ENCODE data around the gene DARS2.
"Not testable (repeated sequence)": the region's sequence is repeated elsewhere in the genome, so short reads cannot be mapped to it uniquely, and the experiment has no call there.

- TF ChIP-seq POLR2A, POLR2AphosphoS5 (IDR thresholded peaks at IDR 0.05): not testable (repeated sequence)
- TF ChIP-seq, protein P1, sequence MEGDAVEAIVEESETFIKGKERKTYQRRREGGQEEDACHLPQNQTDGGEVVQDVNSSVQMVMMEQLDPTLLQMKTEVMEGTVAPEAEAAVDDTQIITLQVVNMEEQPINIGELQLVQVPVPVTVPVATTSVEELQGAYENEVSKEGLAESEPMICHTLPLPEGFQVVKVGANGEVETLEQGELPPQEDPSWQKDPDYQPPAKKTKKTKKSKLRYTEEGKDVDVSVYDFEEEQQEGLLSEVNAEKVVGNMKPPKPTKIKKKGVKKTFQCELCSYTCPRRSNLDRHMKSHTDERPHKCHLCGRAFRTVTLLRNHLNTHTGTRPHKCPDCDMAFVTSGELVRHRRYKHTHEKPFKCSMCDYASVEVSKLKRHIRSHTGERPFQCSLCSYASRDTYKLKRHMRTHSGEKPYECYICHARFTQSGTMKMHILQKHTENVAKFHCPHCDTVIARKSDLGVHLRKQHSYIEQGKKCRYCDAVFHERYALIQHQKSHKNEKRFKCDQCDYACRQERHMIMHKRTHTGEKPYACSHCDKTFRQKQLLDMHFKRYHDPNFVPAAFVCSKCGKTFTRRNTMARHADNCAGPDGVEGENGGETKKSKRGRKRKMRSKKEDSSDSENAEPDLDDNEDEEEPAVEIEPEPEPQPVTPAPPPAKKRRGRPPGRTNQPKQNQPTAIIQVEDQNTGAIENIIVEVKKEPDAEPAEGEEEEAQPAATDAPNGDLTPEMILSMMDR (IDR thresholded peaks at IDR 0.05) = not testable (repeated sequence)
Measured at GRCh38 chr1:173813654-173814053, 10.8 kb upstream of the DARS2 start.
